Tibial nerve (tissue), 4 donors: ENCODE measurements around the gene USB1. TPM values are rescaled to one million over a fixed set of nuclear protein-coding genes. Genes with fewer than 3 reads are reported as not detected.

Experiments
- DNase-seq, 2 donors: peaks; one replicate each; pipeline ENCODE4 v3.0.0-alpha.2; 2019; ENCODE audit warnings: low spot score in 2 of 2
- H3K27ac ChIP-seq, 4 donors: fragments of 200-600 bp; sonication (generic) in 3 of 4; one replicate each; pipeline ENCODE4 v1.5.1; 2017 to 2019; ENCODE audit warnings: mild to moderate bottlenecking in 1 of 4
- H3K27me3 ChIP-seq, 2 donors: fragments of 200-600 bp; sonication (generic) in 1 of 2; one replicate each; pipeline versions ENCODE4 v1.5.1 to v1.6.0; 2017 to 2019
- H3K36me3 ChIP-seq, 3 donors: fragments of 200-600 bp; sonication (generic); one replicate each; pipeline ENCODE4 v1.5.1; 2018 to 2019
- H3K4me1 ChIP-seq, 4 donors: fragments of 200-600 bp; sonication (generic) in 3 of 4; one replicate each; pipeline ENCODE4 v1.5.1; 2017 to 2019
- H3K4me3 ChIP-seq, 4 donors: fragments of 200-600 bp; sonication (generic) in 3 of 4; one replicate each; pipeline ENCODE4 v1.5.1; 2017 to 2019; ENCODE audit warnings: mild to moderate bottlenecking in 1 of 4, moderate library complexity in 1 of 4
- H3K9me3 ChIP-seq, 4 donors: fragments of 200-600 bp; sonication (generic) in 3 of 4; one replicate each; pipeline ENCODE4 v1.5.1; 2017 to 2019
- CTCF ChIP-seq, 5 experiments: fragments of 200-600 bp in 3 of 5; fragments of 450-650 bp in 2 of 5; sonication (generic) in 3 of 5; IDR thresholded peaks; one replicate each; pipeline ENCODE4 v1.5.1; 2016 to 2019; ENCODE audit warnings: antibody characterized with exemption in 5 of 5, mild to moderate bottlenecking in 3 of 5, moderate library complexity in 2 of 5
- EP300 ChIP-seq, 2 donors: sonication (generic); formaldehyde crosslinking; IDR thresholded peaks; one replicate each; pipeline ENCODE4 v1.6.1; 2017; ENCODE audit warnings: antibody characterized with exemption in 2 of 2, mild to moderate bottlenecking in 1 of 2
- POLR2A ChIP-seq, 2 donors: fragments of 450-650 bp; IDR thresholded peaks; one replicate each; pipeline ENCODE4 v1.6.1; 2017; ENCODE audit warnings: antibody characterized with exemption in 2 of 2, mild to moderate bottlenecking in 2 of 2, moderate library complexity in 2 of 2
- WGBS, 2 donors: methylation state at CpG; one replicate each; pipeline ENCODE4 v1.1.5; 2018; 5-methylcytosine and 5-hydroxymethylcytosine counted together
- total RNA-seq, 4 donors: library from RNA; depleted of rRNA; stranded (reverse); fragments of >200 nt; gene quantifications; one replicate each; pipeline ENCODE4 v1.1.0, GENCODE V29; 2016

USB1 gene
- total RNA-seq, 4 donors from 2014 or later, result 23.1 to 80.4 (median 31.6) TPM

GRCh38 chr16:58019866-58020538, 18.8 kb downstream of the USB1 start:
- TF ChIP-seq POLR2A (IDR thresholded peaks at IDR 0.05) (no peak), CTCF (IDR thresholded peaks at IDR 0.05) (no peak), EP300 (IDR thresholded peaks at IDR 0.05) (no peak)
- H3K4me1 ChIP-seq, result peaks cover 0 to 44% (median 20%) of the 10 kb centered on the region in 4 donors
- H3K27ac ChIP-seq, result no peak overlapping the region
- H3K36me3 ChIP-seq, result peaks cover 0 to 40% (median 0%) of the 10 kb centered on the region in 3 donors
- no peaks in the 10 kb centered on the region for H3K27me3 ChIP-seq
- DNase-seq, result no peak
- H3K9me3 ChIP-seq, result no peaks in the 10 kb centered on the region
- no peak overlapping the region for H3K4me3 ChIP-seq
- WGBS, 2 donors, result 81 to 86% methylated on average over 8 of the region's 8 CpGs

- Histone ChIP-seq H3K4me3 (no peak overlapping the region), H3K27me3 (no peaks in the 10 kb centered on the region), H3K9me3 (no peaks in the 10 kb centered on the region), H3K36me3 (peaks cover 0 to 35% (median 0%) of the 10 kb centered on the region in 3 donors), H3K4me1 (peaks cover 0 to 53% (median 22%) of the 10 kb centered on the region in 4 donors), H3K27ac (peak overlapping the region in 2 of 4 donors; percentile 48 to 53)
- peak; percentile 54 to 82 for DNase-seq
- WGBS, 2 donors, result 35% methylated on average over 8 of the region's 8 CpGs
- peak; percentile 69 to 85 (median 76) for TF ChIP-seq CTCF (IDR thresholded peaks at IDR 0.05)
- no peak for TF ChIP-seq POLR2A (IDR thresholded peaks at IDR 0.05)
These were observed 19.7 kb downstream of the USB1 start for GRCh38 chr16:58020628-58021521.

GRCh38 chr16:58021661-58022551, 20.7 kb downstream of the USB1 start:
- TF ChIP-seq CTCF (IDR thresholded peaks at IDR 0.05) (no peak), POLR2A (IDR thresholded peaks at IDR 0.05) (no peak), EP300 (IDR thresholded peaks at IDR 0.05) (no peak)
- Histone ChIP-seq H3K36me3 (peaks cover 0 to 33% (median 0%) of the 10 kb centered on the region in 3 donors), H3K4me3 (no peak overlapping the region), H3K27me3 (no peaks in the 10 kb centered on the region), H3K4me1 (peaks cover 0 to 63% (median 24%) of the 10 kb centered on the region in 4 donors), H3K27ac (peak overlapping the region in 3 of 4 donors; percentile 44 to 79 (median 48)), H3K9me3 (no peaks in the 10 kb centered on the region)
- WGBS, 2 donors, result 62 to 71% methylated on average over 8 of the region's 8 CpGs
- no peak for DNase-seq

GRCh38 chr16:58022601-58023371, 21.6 kb downstream of the USB1 start:
- DNase-seq, result peak in 1 of 2 donors; percentile 54
- Histone ChIP-seq H3K4me1 (peaks cover 0 to 72% (median 24%) of the 10 kb centered on the region in 4 donors), H3K4me3 (no peak overlapping the region), H3K36me3 (peaks cover 0 to 24% (median 0%) of the 10 kb centered on the region in 3 donors), H3K27me3 (no peaks in the 10 kb centered on the region), H3K9me3 (no peaks in the 10 kb centered on the region), H3K27ac (peak overlapping the region in 3 of 4 donors; percentile 44 to 79 (median 48))
- 17 to 25% methylated on average over 17 to 18 of the region's 18 CpGs for WGBS, 2 donors
- TF ChIP-seq EP300 (IDR thresholded peaks at IDR 0.05) (no peak), CTCF (IDR thresholded peaks at IDR 0.05) (no peak), POLR2A (IDR thresholded peaks at IDR 0.05) (no peak)
